ENCODE measurements around the gene CCNYL1.

CCNYL1 gene

DNA sequence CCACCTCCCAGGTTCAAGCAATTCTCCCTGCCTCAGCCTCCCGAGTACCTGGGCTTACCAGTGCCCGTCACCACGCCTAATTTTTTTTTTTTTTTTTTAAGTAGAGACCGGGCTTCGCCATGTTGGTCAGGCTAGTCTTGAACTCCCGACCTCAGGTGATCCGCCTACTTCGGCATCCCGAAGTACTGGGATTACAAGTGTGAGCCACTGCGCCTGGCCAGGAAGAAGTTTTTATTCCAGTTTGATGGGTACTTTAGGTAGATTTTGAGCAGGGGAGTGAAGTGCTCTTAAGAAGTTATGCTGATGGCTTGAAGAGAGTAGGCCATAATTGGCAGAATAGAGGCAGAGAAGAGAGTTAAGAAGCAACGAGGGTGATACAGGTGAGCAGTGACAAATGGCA is 33.0 kb downstream of the CCNYL1 start:
- intact Hi-C loops (cut with DNase I; ENCODE audit: low total_unique reads): no loop called here
- TF ChIP-seq, protein P1, sequence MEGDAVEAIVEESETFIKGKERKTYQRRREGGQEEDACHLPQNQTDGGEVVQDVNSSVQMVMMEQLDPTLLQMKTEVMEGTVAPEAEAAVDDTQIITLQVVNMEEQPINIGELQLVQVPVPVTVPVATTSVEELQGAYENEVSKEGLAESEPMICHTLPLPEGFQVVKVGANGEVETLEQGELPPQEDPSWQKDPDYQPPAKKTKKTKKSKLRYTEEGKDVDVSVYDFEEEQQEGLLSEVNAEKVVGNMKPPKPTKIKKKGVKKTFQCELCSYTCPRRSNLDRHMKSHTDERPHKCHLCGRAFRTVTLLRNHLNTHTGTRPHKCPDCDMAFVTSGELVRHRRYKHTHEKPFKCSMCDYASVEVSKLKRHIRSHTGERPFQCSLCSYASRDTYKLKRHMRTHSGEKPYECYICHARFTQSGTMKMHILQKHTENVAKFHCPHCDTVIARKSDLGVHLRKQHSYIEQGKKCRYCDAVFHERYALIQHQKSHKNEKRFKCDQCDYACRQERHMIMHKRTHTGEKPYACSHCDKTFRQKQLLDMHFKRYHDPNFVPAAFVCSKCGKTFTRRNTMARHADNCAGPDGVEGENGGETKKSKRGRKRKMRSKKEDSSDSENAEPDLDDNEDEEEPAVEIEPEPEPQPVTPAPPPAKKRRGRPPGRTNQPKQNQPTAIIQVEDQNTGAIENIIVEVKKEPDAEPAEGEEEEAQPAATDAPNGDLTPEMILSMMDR (IDR thresholded peaks at IDR 0.05): no peak
- H3K27me3 ChIP-seq: no peaks in the 10 kb centered on the region
- H3K4me3 ChIP-seq: no peak overlapping the region
- H3K9me3 ChIP-seq: no peaks in the 10 kb centered on the region
- peaks cover 8 to 26% (median 24%) of the 10 kb centered on the region in 3 donors for H3K36me3 ChIP-seq
- DNase-seq: no peak
- no peaks in the 10 kb centered on the region for H3K4me1 ChIP-seq
- no peak overlapping the region for H3K27ac ChIP-seq

DNA sequence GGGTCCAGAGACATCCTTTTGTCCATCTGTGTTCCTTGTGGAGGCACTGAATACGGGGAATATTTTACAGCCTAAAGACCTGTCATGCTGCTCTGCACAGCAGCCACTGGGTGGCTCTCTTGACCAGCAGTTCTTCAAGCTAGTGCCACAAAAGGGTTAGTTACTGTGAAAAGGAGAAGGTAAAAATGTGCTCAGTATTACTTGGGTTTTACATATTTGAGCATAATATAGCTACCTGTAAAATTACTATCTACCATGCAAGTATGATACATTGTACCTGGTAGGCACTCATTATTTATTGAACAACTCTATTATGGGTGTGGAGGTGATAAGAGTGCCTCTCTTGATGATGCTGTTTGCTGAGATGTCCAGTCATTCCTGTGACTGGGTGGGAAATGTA is 34.7 kb downstream of the CCNYL1 start:
- H3K36me3 ChIP-seq: peaks cover 8 to 38% (median 35%) of the 10 kb centered on the region in 3 donors
- peak in 1 of 2 donors; percentile 28 for DNase-seq

DNA sequence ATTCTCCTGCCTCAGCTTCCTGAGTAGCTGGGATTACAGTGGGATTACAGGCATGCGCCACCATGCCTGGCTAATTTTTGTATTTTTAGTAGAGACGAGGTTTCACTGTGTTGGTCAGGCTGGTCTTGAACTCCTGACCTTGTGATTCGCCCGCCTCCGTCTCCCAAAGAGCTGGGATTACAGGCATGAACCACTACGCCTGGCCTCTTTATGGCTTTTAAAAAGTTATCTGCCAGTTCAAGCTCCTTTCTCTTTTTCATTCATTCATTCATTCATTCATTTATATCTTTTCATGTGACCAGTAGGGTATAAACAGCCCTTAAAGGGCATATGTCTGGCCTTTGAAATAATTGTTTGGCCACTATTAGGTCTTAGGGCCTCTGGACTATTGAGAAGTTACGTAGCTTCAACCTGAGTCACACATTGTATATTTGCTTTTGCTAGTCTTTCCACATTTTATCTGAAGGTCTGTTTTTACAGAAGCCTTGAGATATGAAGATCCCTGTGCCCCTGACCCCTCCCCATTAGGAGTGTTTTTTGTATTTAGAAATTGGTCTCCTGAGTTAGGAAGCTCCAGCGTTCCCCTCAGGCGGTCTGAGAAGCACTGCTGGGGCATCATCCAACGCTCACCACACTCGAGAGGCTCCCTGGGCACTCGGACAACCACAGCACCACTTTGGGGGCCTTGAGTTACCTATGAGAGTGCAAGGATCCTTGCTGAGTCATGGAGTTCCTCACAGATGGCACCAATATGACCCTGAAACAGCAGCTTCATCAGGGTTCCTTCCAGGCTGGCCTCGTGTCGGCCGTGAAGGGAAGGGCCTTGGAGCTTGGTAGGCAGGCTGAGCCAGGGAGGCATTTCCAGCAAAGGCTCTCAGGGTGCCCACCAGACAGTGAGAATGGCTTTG is 36.5 kb downstream of the CCNYL1 start:
- no peak for DNase-seq
- Histone ChIP-seq H3K36me3 (peaks cover 4 to 37% (median 33%) of the 10 kb centered on the region in 3 donors), H3K9me3 (no peaks in the 10 kb centered on the region), H3K27ac (no peak overlapping the region), H3K4me1 (no peaks in the 10 kb centered on the region), H3K27me3 (no peaks in the 10 kb centered on the region), H3K4me3 (no peak overlapping the region)
- intact Hi-C loops (cut with DNase I; ENCODE audit: low total_unique reads): no loop called here
- TF ChIP-seq, protein P1 (IDR thresholded peaks at IDR 0.05): no peak

More for the DNA sequence above, 34.7 kb downstream of the CCNYL1 start:
- H3K27ac ChIP-seq: no peak overlapping the region
- H3K4me3 ChIP-seq: no peak overlapping the region
- TF ChIP-seq, protein P1 (IDR thresholded peaks at IDR 0.05): peak; percentile 81 to 82
- no peaks in the 10 kb centered on the region for H3K27me3 ChIP-seq
- intact Hi-C loops (cut with DNase I; ENCODE audit: low total_unique reads): no loop called here
- no peaks in the 10 kb centered on the region for H3K9me3 ChIP-seq
- H3K4me1 ChIP-seq: no peaks in the 10 kb centered on the region

DNA sequence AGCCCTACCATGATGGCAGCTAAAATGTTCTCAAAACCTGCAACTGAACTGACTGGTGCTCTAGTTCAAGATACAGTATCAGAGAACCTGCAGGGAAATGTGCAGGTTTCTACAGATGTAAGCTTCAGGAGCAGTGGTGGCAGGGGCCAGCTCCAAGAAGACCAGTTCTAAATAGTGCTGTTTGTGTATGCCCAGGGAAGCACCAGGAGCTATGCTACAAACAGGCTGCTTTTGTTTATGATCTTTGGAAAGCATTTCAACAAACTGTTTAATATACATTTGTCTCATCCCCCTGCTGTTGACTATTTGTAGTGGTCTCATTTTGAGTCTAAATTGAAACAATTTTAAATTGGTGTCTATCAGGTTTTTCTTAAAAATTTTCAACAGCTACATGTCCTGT is 37.6 kb downstream of the CCNYL1 start:
- no peak overlapping the region for H3K4me3 ChIP-seq
- no peaks in the 10 kb centered on the region for H3K4me1 ChIP-seq
- no peaks in the 10 kb centered on the region for H3K27me3 ChIP-seq
- H3K9me3 ChIP-seq: no peaks in the 10 kb centered on the region
- no peak overlapping the region for H3K27ac ChIP-seq
- TF ChIP-seq, protein P1 (IDR thresholded peaks at IDR 0.05): no peak
- H3K36me3 ChIP-seq: peaks cover 4 to 31% (median 27%) of the 10 kb centered on the region in 3 donors
- intact Hi-C loops (cut with DNase I; ENCODE audit: low total_unique reads): no loop called here
- DNase-seq: no peak

DNA sequence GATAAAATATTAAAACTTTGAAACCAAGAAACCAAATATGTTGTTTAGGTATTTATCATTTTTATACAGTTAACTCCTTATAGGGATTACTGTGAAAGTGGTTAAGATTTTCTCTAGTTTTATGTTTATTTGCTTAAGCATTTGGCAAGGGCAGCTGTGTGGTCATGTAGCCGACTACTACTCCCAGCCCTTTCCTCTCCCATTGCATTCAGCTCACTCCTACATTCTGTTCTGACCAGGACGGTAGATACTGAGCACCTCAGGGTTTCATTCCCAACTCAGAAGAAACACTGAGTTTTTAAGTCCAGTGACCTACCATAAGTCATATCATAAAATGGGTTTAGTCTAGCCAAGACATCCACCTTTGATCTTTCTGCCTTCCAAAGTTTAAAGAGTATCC is 38.4 kb downstream of the CCNYL1 start:
- no peaks in the 10 kb centered on the region for H3K27me3 ChIP-seq
- no peak overlapping the region for H3K27ac ChIP-seq
- peaks cover 4 to 40% (median 27%) of the 10 kb centered on the region in 3 donors for H3K36me3 ChIP-seq
- H3K9me3 ChIP-seq: no peaks in the 10 kb centered on the region
- no peak overlapping the region for H3K4me3 ChIP-seq
- no peaks in the 10 kb centered on the region for H3K4me1 ChIP-seq
- TF ChIP-seq, protein P1 (IDR thresholded peaks at IDR 0.05): no peak
- DNase-seq: no peak
- intact Hi-C loops (cut with DNase I; ENCODE audit: low total_unique reads): no loop called here

Data from tibial artery (tissue), 4 donors.